SK-N-SH (cell line): Measurements from ENCODE around the gene PTPRF. TPM values are rescaled to one million over a fixed set of nuclear protein-coding genes. Genes with fewer than 3 reads are reported as not detected.

Experiments used
- CTCF ChIA-PET: fragments of 300-600, 350-600 bp; formaldehyde crosslinking; extraction: SDS; loops from one replicate; lab custom pipeline; 2021; lab: Yijun Ruan, JAX
- POLR2A ChIA-PET: fragments of 350-600 bp; sonication (Branson Sonifier 250); formaldehyde crosslinking; extraction: SDS; loops from one replicate; lab custom pipeline; 2020; ENCODE audit warnings: antibody characterized with exemption, inconsistent platforms; lab: Yijun Ruan, JAX
- DNase-seq: peaks from one replicate; pipeline ENCODE4 v3.0.0; 2012
- H2AFZ ChIP-seq: fragments of 200-600 bp; sonication (generic); 2 replicates; pipeline ENCODE4 v1.8.1; 2016; ENCODE audit warnings: antibody characterized with exemption, mild to moderate bottlenecking, low read depth
- H3F3A ChIP-seq: fragments of 200-600 bp; sonication (generic); replicated peaks from 2 replicates; pipeline ENCODE3; 2016; ENCODE audit warnings: antibody characterized with exemption, mild to moderate bottlenecking; ENCODE audit not compliant: insufficient read depth
- H3K27ac ChIP-seq, 2 experiments: fragments of 200-500 bp in 1 of 2; fragments of 200-600 bp in 1 of 2; sonication (Bioruptor generic) in 1 of 2; sonication (generic), shearing (Covaris generic) in 1 of 2; 2 replicates each; pipeline versions ENCODE4 v1.5.1 to v1.6.1; 2014 to 2016; ENCODE audit warnings: low read depth in 2 of 2, inconsistent platforms in 1 of 2, low read length in 1 of 2, mild to moderate bottlenecking in 1 of 2, mixed read lengths in 1 of 2
- H3K27me3 ChIP-seq: fragments of 200-600 bp; sonication (generic), shearing (Covaris generic); 2 replicates; pipeline ENCODE4 v1.6.1; 2016; ENCODE audit warnings: mixed run types; ENCODE audit not compliant: insufficient read depth
- H3K36me3 ChIP-seq, 2 experiments: fragments of 200-500 bp in 1 of 2; fragments of 200-600 bp in 1 of 2; sonication (Bioruptor generic) in 1 of 2; sonication (generic) in 1 of 2; replicated peaks in 1 of 2; 2 replicates each; pipeline versions ENCODE3 to v1.5.1; 2014 to 2016; ENCODE audit warnings: low read length in 1 of 2, mild to moderate bottlenecking in 1 of 2; ENCODE audit not compliant: insufficient read depth in 2 of 2, control insufficient read depth in 1 of 2
- H3K4me1 ChIP-seq, 2 experiments: fragments of 200-500 bp in 1 of 2; fragments of 200-600 bp in 1 of 2; sonication (Bioruptor generic) in 1 of 2; sonication (generic), shearing (Covaris generic) in 1 of 2; 2 replicates each; pipeline versions ENCODE4 v1.5.1 to v1.6.1; 2014 to 2016; ENCODE audit warnings: low read depth in 1 of 2, low read length in 1 of 2, mixed run types in 1 of 2; ENCODE audit not compliant: insufficient read depth in 2 of 2, control insufficient read depth in 1 of 2
- H3K4me2 ChIP-seq: fragments of 200-600 bp; sonication (generic), shearing (Covaris generic); 2 replicates; pipeline ENCODE4 v1.6.1; 2017; ENCODE audit warnings: mixed run types
- H3K4me3 ChIP-seq, 2 experiments: fragments of 200-500 bp in 1 of 2; fragments of 200-600 bp in 1 of 2; sonication (Bioruptor generic) in 1 of 2; sonication (generic), shearing (Covaris generic) in 1 of 2; 2 replicates each; pipeline versions ENCODE4 v1.5.1 to v1.8.1; 2014 to 2016; ENCODE audit warnings: low read depth in 2 of 2, inconsistent platforms in 1 of 2, low read length in 1 of 2, mild to moderate bottlenecking in 1 of 2, mixed read lengths in 1 of 2, moderate library complexity in 1 of 2
- H3K79me2 ChIP-seq: fragments of 200-600 bp; sonication (generic); 2 replicates; pipeline ENCODE4 v1.8.1; 2017; ENCODE audit warnings: mild to moderate bottlenecking; ENCODE audit not compliant: insufficient read depth
- H3K9ac ChIP-seq: fragments of 200-600 bp; sonication (generic); 2 replicates; pipeline ENCODE4 v1.6.1; 2017; ENCODE audit warnings: mixed run types
- H3K9me2 ChIP-seq: fragments of 200-600 bp; sonication (generic); 2 replicates; pipeline ENCODE4 v1.6.1; 2017; ENCODE audit warnings: mixed run types
- H3K9me3 ChIP-seq: fragments of 200-600 bp; sonication (generic); 2 replicates; pipeline ENCODE4 v1.6.1; 2017; ENCODE audit warnings: mixed run types, mild to moderate bottlenecking, moderate library complexity
- H4K20me1 ChIP-seq: fragments of 200-600 bp; sonication (generic); 2 replicates; pipeline ENCODE4 v1.6.1; 2017; ENCODE audit warnings: mild to moderate bottlenecking, mixed run types; ENCODE audit not compliant: insufficient read depth
- CHD2 ChIP-seq: fragments of 150-350 bp; IDR thresholded peaks from 2 replicates; pipeline ENCODE4 v1.6.1; 2018; ENCODE audit warnings: low read length; ENCODE audit not compliant: partially characterized antibody
- EP300 ChIP-seq, 2 experiments: IDR thresholded peaks; 2 replicates each; pipeline versions ENCODE4 v1.4.0 to v1.6.1; 2012; ENCODE audit warnings: borderline replicate concordance in 1 of 2, low read depth in 1 of 2, low read length in 1 of 2
- EZH2phosphoT487 ChIP-seq: fragments of 200-600 bp; sonication (generic); IDR thresholded peaks from 2 replicates; pipeline ENCODE4 v1.6.1; 2017; ENCODE audit warnings: low read depth, mixed run types, mild to moderate bottlenecking, antibody characterized with exemption, moderate library complexity, borderline replicate concordance
- FOXJ3 ChIP-seq: sonication (generic); formaldehyde crosslinking; IDR thresholded peaks from 2 replicates; pipeline ENCODE4 v1.5.1; 2020; ENCODE audit warnings: mild to moderate bottlenecking, missing genetic modification reagents
- GABPA ChIP-seq: IDR thresholded peaks from 2 replicates; pipeline ENCODE4 v1.4.0; 2012; ENCODE audit warnings: low read depth, mild to moderate bottlenecking
- IRF3 ChIP-seq: fragments of 150-350 bp; IDR thresholded peaks from 2 replicates; pipeline ENCODE4 v1.6.1; 2016; ENCODE audit warnings: mild to moderate bottlenecking, low read depth, low read length
- POLR2AphosphoS5 ChIP-seq: IDR thresholded peaks from 2 replicates; pipeline ENCODE4 v1.6.1; 2012; ENCODE audit warnings: low read depth, low read length
- RCOR1 ChIP-seq: fragments of 150-350 bp; IDR thresholded peaks from 2 replicates; pipeline ENCODE4 v1.6.1; 2017; ENCODE audit warnings: antibody characterized with exemption, low read length
- REST ChIP-seq: IDR thresholded peaks from 2 replicates; pipeline ENCODE4 v1.6.1; 2012; ENCODE audit warnings: mild to moderate bottlenecking, low read depth, low read length, moderate library complexity
- RFX5 ChIP-seq: IDR thresholded peaks from 2 replicates; pipeline ENCODE4 v1.6.1; 2012; ENCODE audit warnings: mild to moderate bottlenecking, improper control_type of control experiment, low read length
- SMC3 ChIP-seq: IDR thresholded peaks from 2 replicates; pipeline ENCODE4 v1.6.1; 2012; ENCODE audit warnings: low read depth, low read length, improper control_type of control experiment
- TAF1 ChIP-seq: IDR thresholded peaks from 2 replicates; pipeline ENCODE4 v1.6.1; 2012; ENCODE audit warnings: low read depth, mild to moderate bottlenecking, low read length, moderate library complexity, borderline replicate concordance
- TCF12 ChIP-seq: IDR thresholded peaks from 2 replicates; pipeline ENCODE4 v1.4.0; 2012
- TEAD4 ChIP-seq: IDR thresholded peaks from 2 replicates; pipeline ENCODE4 v1.4.0; 2012; ENCODE audit warnings: mild to moderate bottlenecking, borderline replicate concordance; ENCODE audit not compliant: insufficient read depth
- USF1 ChIP-seq: IDR thresholded peaks from 2 replicates; pipeline ENCODE4 v1.4.0; 2012; ENCODE audit warnings: low read depth, borderline replicate concordance
- YY1 ChIP-seq: IDR thresholded peaks from 2 replicates; pipeline ENCODE4 v1.4.0; 2012; ENCODE audit warnings: low read depth, mild to moderate bottlenecking
- WGBS: methylation state at CpG from one replicate; pipeline ENCODE4 v1.1.6; 2017; ENCODE audit warnings: low lambda C conversion rate; 5-methylcytosine and 5-hydroxymethylcytosine counted together
- polyA plus RNA-seq, 3 experiments: library from polyadenylated mRNA; depleted of rRNA; stranded (reverse); fragments of >200 nt; gene quantifications; 2 replicates each; pipeline ENCODE4 v1.2.3, GENCODE V29; 2012

The PTPRF gene
- polyA plus RNA-seq, 1 of the 3 experiments (the other 2 are of a cell fraction) = 72.7 TPM

- no peak for TF ChIP-seq TAF1
- no peak for TF ChIP-seq TCF12
- no peak for TF ChIP-seq GABPA
- no peak for TF ChIP-seq EP300 (IDR thresholded peaks at IDR 0.05; ENCODE audit: borderline replicate concordance in 1 of 2, low read depth in 1 of 2, low read length in 1 of 2)
- no peak for TF ChIP-seq EZH2phosphoT487
These were observed 72.3 kb downstream of the PTPRF start (continued) for GRCh38 chr1:43602990-43603389.

- Histone ChIP-seq H3K79me2 (no peaks in the 10 kb centered on the region), H3K27me3 (no peaks in the 10 kb centered on the region), H3K4me2 (no peak overlapping the region), H3F3A (no peaks in the 10 kb centered on the region)
- no peak for DNase-seq
- TF ChIP-seq YY1 = no peak
- no peak for TF ChIP-seq TEAD4
- no peak for TF ChIP-seq RCOR1
- no peak for TF ChIP-seq POLR2AphosphoS5
- TF ChIP-seq SMC3 = no peak
- no peak for TF ChIP-seq FOXJ3
- TF ChIP-seq TCF12 = no peak
- no peak for TF ChIP-seq REST
- TF ChIP-seq USF1 = no peak
- no peak for TF ChIP-seq EP300 (IDR thresholded peaks at IDR 0.05; ENCODE audit: borderline replicate concordance in 1 of 2, low read depth in 1 of 2, low read length in 1 of 2)
- TF ChIP-seq RFX5 = no peak
- no peak for TF ChIP-seq CHD2
- no peak for TF ChIP-seq IRF3
- TF ChIP-seq, all 33 proteins: peak for 0
- POLR2A ChIA-PET = no interaction called here
- Histone ChIP-seq H3K4me3 (no peak overlapping the region), H4K20me1 (no peaks in the 10 kb centered on the region), H3K9me2 (no peaks in the 10 kb centered on the region), H3K36me3 (peaks cover 0 to 55% of the 10 kb centered on the region in 2 experiments), H2AFZ (no peak overlapping the region), H3K4me1 (no peaks in the 10 kb centered on the region), H3K27ac (no peak overlapping the region), H3K9me3 (no peaks in the 10 kb centered on the region), H3K9ac (no peak overlapping the region)
- WGBS = 95% methylated on average over 4 of the region's 5 CpGs
- CTCF ChIA-PET = no interaction called here
These were observed 73.5 kb downstream of the PTPRF start for GRCh38 chr1:43604192-43604591.
